Measurements from ENCODE around the gene SHANK1.

DNA sequence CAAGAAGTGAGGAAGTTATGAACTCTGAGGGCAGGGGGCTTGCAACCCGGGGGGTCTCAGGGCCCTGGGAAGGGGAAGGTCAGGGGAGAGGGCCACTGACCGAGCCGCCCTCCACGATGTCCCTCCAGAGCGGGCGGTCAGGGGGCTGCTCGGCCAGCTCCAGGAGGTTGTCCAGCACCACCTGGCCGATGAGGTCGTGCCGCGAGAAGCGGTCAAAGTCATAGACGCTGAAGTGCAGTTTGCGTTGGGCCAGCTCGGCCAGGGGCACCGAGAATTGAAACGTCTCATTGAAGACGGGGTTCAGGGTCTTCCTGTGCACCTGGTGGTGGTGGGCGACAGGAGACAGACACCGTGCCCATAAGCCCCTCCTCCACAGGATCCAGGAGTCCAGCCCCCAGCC is 90.4 kb downstream of the SHANK1 start:
- TF ChIP-seq, protein P1, sequence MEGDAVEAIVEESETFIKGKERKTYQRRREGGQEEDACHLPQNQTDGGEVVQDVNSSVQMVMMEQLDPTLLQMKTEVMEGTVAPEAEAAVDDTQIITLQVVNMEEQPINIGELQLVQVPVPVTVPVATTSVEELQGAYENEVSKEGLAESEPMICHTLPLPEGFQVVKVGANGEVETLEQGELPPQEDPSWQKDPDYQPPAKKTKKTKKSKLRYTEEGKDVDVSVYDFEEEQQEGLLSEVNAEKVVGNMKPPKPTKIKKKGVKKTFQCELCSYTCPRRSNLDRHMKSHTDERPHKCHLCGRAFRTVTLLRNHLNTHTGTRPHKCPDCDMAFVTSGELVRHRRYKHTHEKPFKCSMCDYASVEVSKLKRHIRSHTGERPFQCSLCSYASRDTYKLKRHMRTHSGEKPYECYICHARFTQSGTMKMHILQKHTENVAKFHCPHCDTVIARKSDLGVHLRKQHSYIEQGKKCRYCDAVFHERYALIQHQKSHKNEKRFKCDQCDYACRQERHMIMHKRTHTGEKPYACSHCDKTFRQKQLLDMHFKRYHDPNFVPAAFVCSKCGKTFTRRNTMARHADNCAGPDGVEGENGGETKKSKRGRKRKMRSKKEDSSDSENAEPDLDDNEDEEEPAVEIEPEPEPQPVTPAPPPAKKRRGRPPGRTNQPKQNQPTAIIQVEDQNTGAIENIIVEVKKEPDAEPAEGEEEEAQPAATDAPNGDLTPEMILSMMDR (IDR thresholded peaks at IDR 0.05): no peak
- TF ChIP-seq EZH2 (IDR thresholded peaks at IDR 0.05) (no peak), EZH2phosphoT487 (IDR thresholded peaks at IDR 0.05) (no peak)
